HG03442 (cell line): ENCODE data around the gene LAMA5.

ENCODE experiments used
- ATAC-seq: cut with Tn5 transposase; IDR thresholded peaks from one replicate; pipeline ENCODE4 v1.9.1; 2021; ENCODE audit warnings: mild to moderate bottlenecking, moderate library complexity; ENCODE audit not compliant: unreplicated experiment

The LAMA5 gene

DNA sequence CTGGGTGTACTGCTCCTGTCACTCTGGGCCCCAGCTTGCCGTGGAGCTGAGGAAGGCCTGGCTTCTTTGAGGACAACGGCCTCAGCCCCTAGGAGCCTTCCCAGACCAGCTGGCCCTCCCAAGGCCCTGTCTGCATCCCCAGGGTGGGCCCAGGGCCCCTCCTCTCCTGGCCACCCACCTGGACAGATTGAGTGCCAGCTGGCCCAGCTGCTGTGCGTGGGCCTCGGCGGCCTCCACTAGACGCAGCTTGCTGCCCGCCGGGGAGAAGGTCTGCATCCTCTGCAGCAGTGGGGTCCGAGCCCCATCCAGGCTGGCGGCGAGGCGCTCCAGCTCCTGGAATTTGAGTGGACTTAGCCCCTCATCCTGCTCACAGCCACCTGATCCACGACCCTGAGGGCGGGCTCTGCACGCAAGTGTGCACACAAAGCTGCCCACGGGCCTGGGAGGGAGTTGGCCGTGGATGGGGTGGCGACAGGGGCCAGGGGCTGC is 49.9 kb downstream of the LAMA5 start:
- ATAC-seq: no peak

GRCh38 chr20:62316331-62317166 is 50.6 kb downstream of the LAMA5 start:
- no peak for ATAC-seq

- no peak for ATAC-seq
Observed at GRCh38 chr20:62315773-62316172, 51.3 kb downstream of the LAMA5 start.

- ATAC-seq: no peak
Observed at GRCh38 chr20:62314711-62315302, 52.3 kb downstream of the LAMA5 start.

GRCh38 chr20:62314339-62314638 is 52.8 kb downstream of the LAMA5 start:
- no peak for ATAC-seq

DNA sequence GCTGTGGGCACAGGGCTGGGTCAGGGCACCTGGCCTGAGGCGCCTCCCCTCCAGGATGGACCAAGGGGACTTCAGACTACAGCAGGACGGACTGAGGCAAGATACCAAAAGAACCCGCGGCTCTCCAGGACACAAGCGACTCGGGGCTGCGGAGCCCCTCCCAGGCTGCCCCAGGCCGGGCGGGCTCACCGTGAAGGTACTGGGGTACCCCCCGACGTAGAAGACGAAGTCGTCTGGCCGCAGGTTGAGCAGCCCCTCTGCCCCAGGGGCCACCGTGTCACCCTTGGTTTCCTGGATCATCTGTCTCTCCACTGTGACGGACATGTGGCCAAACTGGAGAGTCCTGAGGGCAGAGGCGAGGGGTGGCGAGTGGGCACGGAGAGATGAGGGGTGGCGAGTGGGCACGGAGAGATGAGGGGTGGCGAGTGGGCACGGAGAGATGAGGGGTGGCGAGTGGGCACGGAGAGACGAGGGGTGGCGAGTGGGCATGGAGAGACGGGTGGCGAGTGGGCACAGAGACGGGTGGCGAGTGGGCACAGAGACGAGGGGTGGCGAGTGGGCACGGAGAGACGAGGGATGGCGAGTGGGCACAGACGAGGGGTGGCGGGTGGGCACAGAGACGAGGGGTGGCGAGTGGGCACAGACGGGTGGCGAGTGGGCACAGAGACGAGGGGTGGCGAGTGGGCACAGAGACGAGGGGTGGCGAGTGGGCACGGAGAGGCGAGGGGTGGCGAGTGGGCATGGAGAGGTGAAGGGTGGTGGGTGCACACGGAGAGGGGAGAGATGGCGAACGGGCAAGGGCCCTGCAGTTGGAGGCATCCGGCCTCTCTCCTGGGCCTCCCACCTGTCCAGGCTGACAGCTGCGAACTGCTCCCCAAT is 53.4 kb downstream of the LAMA5 start:
- ATAC-seq: no peak

GRCh38 chr20:62313021-62313420 is 54.1 kb downstream of the LAMA5 start:
- no peak for ATAC-seq

GRCh38 chr20:62312662-62312977 is 54.5 kb downstream of the LAMA5 start:
- ATAC-seq: no peak

- no peak for ATAC-seq
Observed at GRCh38 chr20:62311832-62312661, 55.1 kb downstream of the LAMA5 start.

DNA sequence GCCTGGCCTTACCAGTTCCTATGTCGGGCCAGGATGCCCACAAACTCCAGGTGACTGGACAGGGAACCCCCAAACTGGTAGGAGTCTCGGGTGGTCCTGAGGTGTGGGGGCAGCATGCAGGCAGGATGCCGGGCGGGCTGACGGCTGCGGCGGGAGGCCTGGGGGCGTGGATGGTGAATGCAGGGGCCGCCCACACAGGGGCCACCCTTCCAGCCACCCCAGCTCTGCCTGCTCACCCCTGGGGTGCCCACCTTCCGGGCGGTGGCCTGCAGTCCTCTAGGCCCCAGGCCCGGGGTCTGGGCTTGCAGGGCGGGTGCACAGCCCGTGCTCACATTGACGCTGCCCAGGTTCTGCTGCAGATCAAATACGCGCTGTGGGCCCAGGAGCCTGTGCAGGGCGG is 56.0 kb downstream of the LAMA5 start:
- no peak for ATAC-seq

- no peak for ATAC-seq
Observed at GRCh38 chr20:62310757-62311121, 56.4 kb downstream of the LAMA5 start.

DNA sequence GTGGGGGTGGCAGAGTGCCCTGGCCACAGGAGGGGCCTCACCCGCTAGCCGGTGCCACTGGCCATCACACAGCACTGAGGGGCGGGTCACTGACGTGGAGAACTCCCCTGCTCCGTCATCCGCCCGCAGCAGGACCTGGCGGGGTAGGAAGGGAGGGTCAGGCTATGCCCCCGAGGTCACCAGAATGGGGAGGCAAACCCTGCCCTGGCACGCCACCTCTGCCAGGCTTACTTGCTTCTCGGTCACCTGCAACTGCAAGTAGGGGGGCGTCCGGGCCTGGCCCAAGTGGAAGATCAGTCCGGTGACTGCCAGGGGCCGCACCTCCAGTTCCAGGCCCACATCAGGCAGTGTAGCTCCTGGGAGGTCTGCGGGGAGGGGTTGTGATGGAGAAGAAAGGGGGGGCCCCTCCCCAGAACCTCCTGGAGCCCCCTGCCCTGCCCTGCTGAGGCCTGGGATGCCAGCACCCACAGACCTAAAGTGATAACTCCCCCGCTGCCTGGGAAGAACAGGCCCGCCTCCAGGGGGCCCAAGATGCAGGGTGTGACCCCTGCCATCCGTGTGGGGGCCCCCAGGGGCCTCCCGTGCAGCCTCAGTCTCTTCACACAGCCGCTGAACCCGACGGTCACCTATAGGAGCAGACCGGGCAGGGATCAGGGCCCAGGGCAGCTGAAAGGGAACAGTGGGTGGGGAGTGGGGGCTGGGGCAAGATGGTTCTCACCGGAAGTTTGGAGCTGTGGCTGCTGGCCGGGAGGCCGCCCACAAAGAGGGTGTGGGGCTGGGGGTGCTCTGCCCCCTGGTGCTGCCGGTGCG is 57.0 kb downstream of the LAMA5 start:
- ATAC-seq: no peak

DNA sequence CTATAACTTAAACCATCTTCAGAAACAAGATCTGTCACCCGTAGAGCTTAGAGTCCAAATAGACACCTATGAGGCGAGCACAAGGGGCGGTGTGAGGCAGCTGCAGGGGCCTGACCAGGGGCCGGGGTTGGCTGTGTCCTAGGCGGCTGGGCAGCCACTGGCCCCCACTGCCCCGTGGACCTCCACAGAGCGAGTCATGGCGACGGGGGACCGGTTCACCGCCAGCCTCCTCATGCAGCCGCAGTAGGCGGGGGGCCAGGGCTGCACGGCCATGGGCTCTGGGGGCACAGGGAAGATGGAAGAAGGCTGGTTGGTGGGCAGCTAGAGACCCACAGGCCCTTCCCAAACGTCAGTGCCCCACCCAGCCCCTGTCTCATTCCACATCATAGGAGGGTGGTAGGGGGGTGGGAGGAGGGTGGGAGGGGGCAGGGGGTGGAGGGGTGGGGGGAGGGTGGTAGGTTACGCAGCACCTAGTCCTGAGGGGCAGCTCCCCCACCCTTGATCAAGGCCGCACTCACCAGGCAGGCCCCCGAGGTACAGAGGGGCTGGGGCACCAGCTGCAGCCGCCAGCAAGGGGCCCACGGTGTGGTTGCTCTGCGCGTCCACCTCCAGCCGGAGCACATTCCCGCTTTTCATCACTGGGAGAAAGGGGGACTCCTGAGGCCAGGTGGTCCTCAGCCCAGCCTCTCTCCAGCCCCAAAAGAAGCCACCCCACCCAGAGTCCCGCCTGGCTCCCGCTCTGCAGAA is 57.7 kb downstream of the LAMA5 start:
- no peak for ATAC-seq

- no peak for ATAC-seq
Observed at GRCh38 chr20:62308102-62308822, 58.9 kb downstream of the LAMA5 start.

- ATAC-seq: no peak
Observed at GRCh38 chr20:62307226-62308101, 59.6 kb downstream of the LAMA5 start.

- ATAC-seq: no peak
Observed at GRCh38 chr20:62306414-62307187, 60.5 kb downstream of the LAMA5 start.

GRCh38 chr20:62305765-62306413 is 61.2 kb downstream of the LAMA5 start:
- ATAC-seq: no peak
